PC-3 (cell line): ENCODE measurements around the gene TWF2. TPM values are rescaled to one million over a fixed set of nuclear protein-coding genes. Genes with fewer than 3 reads are reported as not detected.
A peak's percentile ranks its signal among the peaks of the same experiment; 100 is the strongest.

Experiments used
- ATAC-seq: fragments of 200-7000 bp; cut with Tn5 transposase; 2 replicates; pipeline ENCODE4 v1.9.1; 2020; ENCODE audit warnings: mild to moderate bottlenecking, moderate library complexity
- BruUV-seq: library from RNA; stranded (reverse); fragments of 400-500 nt; replicated peaks from 2 replicates; lab custom pipeline; 2021; lab: Mats Ljungman, UMichigan
- CTCF ChIA-PET: fragments of 300-600 bp; sonication (Branson Sonifier 250); formaldehyde crosslinking; loops from one replicate; lab custom pipeline; 2022; ENCODE audit warnings: antibody characterized with exemption; lab: Charles Lee
- POLR2A ChIA-PET: fragments of 300-600 bp; sonication (Branson Sonifier 250); formaldehyde crosslinking; loops from one replicate; lab custom pipeline; 2022; ENCODE audit warnings: antibody characterized with exemption; ENCODE audit not compliant: unreplicated experiment; lab: Charles Lee
- DNase-seq: peaks from one replicate; pipeline ENCODE4 v3.0.0-alpha.2; 2015
- H2AFZ ChIP-seq: fragments of 300-600 bp; sonication (generic); 2 replicates; pipeline ENCODE4 v1.6.0; 2016; ENCODE audit warnings: antibody characterized with exemption, low read length
- H3F3A ChIP-seq: fragments of 300-600 bp; sonication (generic); one replicate; pipeline ENCODE4 v1.6.0; 2017; ENCODE audit warnings: antibody characterized with exemption, low read length, control low read depth, mild to moderate bottlenecking; ENCODE audit not compliant: unreplicated experiment
- H3K27ac ChIP-seq: fragments of 300-600 bp; sonication (generic); 2 replicates; pipeline ENCODE4 v1.5.1; 2016; ENCODE audit warnings: mild to moderate bottlenecking, low read length
- H3K27me3 ChIP-seq: fragments of 300-600 bp; sonication (generic); 2 replicates; pipeline ENCODE4 v1.6.1; 2016; ENCODE audit warnings: low read length, mixed read lengths
- H3K36me3 ChIP-seq: fragments of 300-600 bp; sonication (generic); 2 replicates; pipeline ENCODE4 v1.6.1; 2016; ENCODE audit warnings: low read depth, mixed run types, low read length, mixed read lengths
- H3K4me1 ChIP-seq: fragments of 300-600 bp; sonication (generic); 2 replicates; pipeline ENCODE4 v1.5.1; 2016; ENCODE audit warnings: low read length; ENCODE audit not compliant: insufficient read depth
- H3K4me2 ChIP-seq: fragments of 300-600 bp; sonication (generic); 2 replicates; pipeline ENCODE4 v1.6.0; 2016; ENCODE audit warnings: low read length
- H3K4me3 ChIP-seq: fragments of 300-600 bp; sonication (generic); 2 replicates; pipeline ENCODE4 v1.5.1; 2016; ENCODE audit warnings: mild to moderate bottlenecking, low read length, mixed read lengths
- H3K79me2 ChIP-seq: fragments of 300-600 bp; sonication (generic); 2 replicates; pipeline ENCODE4 v1.6.1; 2017; ENCODE audit warnings: low read length, mixed read lengths
- H3K9ac ChIP-seq: fragments of 300-600 bp; sonication (generic); 2 replicates; pipeline ENCODE4 v1.6.0; 2016; ENCODE audit warnings: mild to moderate bottlenecking, low read length
- H3K9me2 ChIP-seq: fragments of 300-600 bp; sonication (generic); replicated peaks from 2 replicates; pipeline ENCODE4 v1.6.1; 2016; ENCODE audit warnings: mixed run types, low read length, mixed read lengths
- H3K9me3 ChIP-seq: fragments of 300-600 bp; sonication (generic); 2 replicates; pipeline ENCODE4 v1.6.1; 2016; ENCODE audit warnings: low read length, mixed read lengths
- H4K20me1 ChIP-seq: fragments of 300-600 bp; sonication (generic); 2 replicates; pipeline ENCODE4 v1.6.1; 2016; ENCODE audit warnings: low read length, mixed read lengths
- EZH2 ChIP-seq: fragments of 300-600 bp; sonication (generic); IDR thresholded peaks from one replicate; pipeline ENCODE4 v1.6.1; 2017; ENCODE audit warnings: antibody characterized with exemption, mild to moderate bottlenecking, low read length; ENCODE audit not compliant: unreplicated experiment
- EZH2phosphoT487 ChIP-seq: fragments of 300-600 bp; sonication (generic); IDR thresholded peaks from 2 replicates; pipeline ENCODE4 v1.6.1; 2018; ENCODE audit warnings: mild to moderate bottlenecking, antibody characterized with exemption, low read length, borderline replicate concordance
- intact Hi-C: fragments of 100-400 bp; cut with micrococcal nuclease; formaldehyde crosslinking; loops from 2 replicates; pipeline ENCODE4 v1.9.0; 2023
- total RNA-seq: library from RNA; depleted of rRNA; stranded (reverse); fragments of >200 nt; gene quantifications from 2 replicates; pipeline ENCODE4 v1.2.3, GENCODE V29; 2014
- TF ChIP-seq, protein P1 (sequence below): fragments of 300-600 bp; sonication (generic); conservative IDR thresholded peaks from 2 replicates; pipeline ENCODE4 v1.5.1; 2017; ENCODE audit warnings: antibody characterized with exemption, low read depth, mild to moderate bottlenecking, low read length

TWF2 gene
- total RNA-seq, 1 experiment from 2014 or later: 147 TPM

DNA sequence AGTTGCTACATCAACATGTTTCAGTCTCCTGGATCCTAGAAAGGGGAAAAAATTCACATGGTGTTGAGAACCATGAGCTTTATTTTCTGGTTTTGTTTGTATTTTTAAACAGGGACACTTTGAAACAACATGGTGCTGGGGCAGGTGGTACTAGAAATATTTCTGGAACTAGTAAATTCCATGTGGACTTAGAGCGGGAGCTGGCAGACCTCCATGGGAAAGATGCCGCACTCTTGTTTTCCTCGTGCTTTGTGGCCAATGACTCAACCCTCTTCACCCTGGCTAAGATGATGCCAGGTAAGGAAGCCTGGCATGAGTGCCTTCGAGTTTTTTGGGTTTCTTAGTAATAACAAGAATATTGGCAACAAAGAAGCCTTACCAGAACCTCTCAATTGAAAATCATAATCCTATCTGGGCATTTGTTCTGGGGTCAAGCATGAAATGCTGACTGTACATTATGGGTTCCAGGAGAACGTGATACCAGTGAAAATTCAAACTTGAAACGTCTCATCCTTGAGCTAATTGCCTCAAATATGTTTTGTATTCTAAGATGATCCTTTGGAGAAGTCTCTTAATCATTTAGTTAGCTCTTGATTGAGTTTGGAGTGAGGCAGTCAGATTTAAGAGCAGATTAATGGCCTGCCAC, 33.1 kb downstream of the TWF2 start:
- no peaks in the 10 kb centered on the region for H3K9me3 ChIP-seq
- H3K27ac ChIP-seq: peak overlapping the region; percentile 88
- H3K79me2 ChIP-seq: peaks cover 14% of the 10 kb centered on the region; the same call in 1 of the 2 replicates
- H3K27me3 ChIP-seq: no peaks in the 10 kb centered on the region
- peaks cover 5% of the 10 kb centered on the region for H3F3A ChIP-seq
- peak overlapping the region; percentile 35 for H3K9ac ChIP-seq
- peaks cover 45% of the 10 kb centered on the region for H3K4me1 ChIP-seq
- CTCF ChIA-PET: interaction anchor here (1.1 kb wide), 1 partner anchor 13 kb away, joined by 3 read pairs; no protein-coding TSS in a partner anchor
- H2AFZ ChIP-seq: no peak overlapping the region
- POLR2A ChIA-PET: interaction anchor here (0.5 to 0.6 kb wide), 3 partner anchors 12 to 153 kb away, joined by 3 to 11 read pairs (median 4); no protein-coding TSS in a partner anchor
- ATAC-seq (peak; percentile 55), DNase-seq (peak; percentile 95)
- no peaks in the 10 kb centered on the region for H4K20me1 ChIP-seq
- peaks cover 87% of the 10 kb centered on the region for H3K36me3 ChIP-seq
- H3K4me3 ChIP-seq: no peak overlapping the region
- BruUV-seq: no TSS peak
- no peak for TF ChIP-seq EZH2phosphoT487
- TF ChIP-seq EZH2: no peak
- TF ChIP-seq, protein P1, sequence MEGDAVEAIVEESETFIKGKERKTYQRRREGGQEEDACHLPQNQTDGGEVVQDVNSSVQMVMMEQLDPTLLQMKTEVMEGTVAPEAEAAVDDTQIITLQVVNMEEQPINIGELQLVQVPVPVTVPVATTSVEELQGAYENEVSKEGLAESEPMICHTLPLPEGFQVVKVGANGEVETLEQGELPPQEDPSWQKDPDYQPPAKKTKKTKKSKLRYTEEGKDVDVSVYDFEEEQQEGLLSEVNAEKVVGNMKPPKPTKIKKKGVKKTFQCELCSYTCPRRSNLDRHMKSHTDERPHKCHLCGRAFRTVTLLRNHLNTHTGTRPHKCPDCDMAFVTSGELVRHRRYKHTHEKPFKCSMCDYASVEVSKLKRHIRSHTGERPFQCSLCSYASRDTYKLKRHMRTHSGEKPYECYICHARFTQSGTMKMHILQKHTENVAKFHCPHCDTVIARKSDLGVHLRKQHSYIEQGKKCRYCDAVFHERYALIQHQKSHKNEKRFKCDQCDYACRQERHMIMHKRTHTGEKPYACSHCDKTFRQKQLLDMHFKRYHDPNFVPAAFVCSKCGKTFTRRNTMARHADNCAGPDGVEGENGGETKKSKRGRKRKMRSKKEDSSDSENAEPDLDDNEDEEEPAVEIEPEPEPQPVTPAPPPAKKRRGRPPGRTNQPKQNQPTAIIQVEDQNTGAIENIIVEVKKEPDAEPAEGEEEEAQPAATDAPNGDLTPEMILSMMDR: no peak
- no peaks in the 10 kb centered on the region for H3K9me2 ChIP-seq
- intact Hi-C loops: loop anchor here (2.0 kb wide), 1 partner anchor 35 kb away; no protein-coding TSS in a partner anchor
- peak overlapping the region; percentile 47 for H3K4me2 ChIP-seq

GRCh38 chr3:52204337-52205073, 34.5 kb downstream of the TWF2 start:
- no peak overlapping the region for H2AFZ ChIP-seq
- ATAC-seq: peak; percentile 51
- no peak overlapping the region for H3K4me3 ChIP-seq
- no peaks in the 10 kb centered on the region for H3K9me2 ChIP-seq
- peaks cover 5% of the 10 kb centered on the region for H3F3A ChIP-seq
- intact Hi-C loops: loop anchor here (2.0 kb wide), 1 partner anchor 34 kb away; no protein-coding TSS in a partner anchor
- no peaks in the 10 kb centered on the region for H3K27me3 ChIP-seq
- no TSS peak for BruUV-seq
- CTCF ChIA-PET: interaction anchor here (1.1 kb wide), 1 partner anchor 16 kb away, joined by 3 read pairs; no protein-coding TSS in a partner anchor
- peak overlapping the region; percentile 88 for H3K27ac ChIP-seq
- H3K4me2 ChIP-seq: peak overlapping the region; percentile 47; the same call in 1 of the 2 replicates
- TF ChIP-seq EZH2phosphoT487 (no peak), EZH2 (no peak)
- TF ChIP-seq, protein P1: no peak
- H3K36me3 ChIP-seq: peaks cover 79% of the 10 kb centered on the region
- DNase-seq: peak; percentile 66
- H3K9me3 ChIP-seq: no peaks in the 10 kb centered on the region
- peaks cover 45% of the 10 kb centered on the region for H3K4me1 ChIP-seq
- H3K79me2 ChIP-seq: peaks cover 27% of the 10 kb centered on the region
- POLR2A ChIA-PET: interaction anchor here (0.7 kb wide), 2 partner anchors 33 to 236 kb away, joined by 3 read pairs; no protein-coding TSS in a partner anchor
- no peak overlapping the region for H3K9ac ChIP-seq
- no peaks in the 10 kb centered on the region for H4K20me1 ChIP-seq
